ENCODE results near the gene PNPLA8.
"Not testable (repeated sequence)": the region's sequence is repeated elsewhere in the genome, so short reads cannot be mapped to it uniquely, and the experiment has no call there.

Gene PNPLA8

GRCh38 chr7:108529341-108529740 lies 3.4 kb upstream of the PNPLA8 start:
- DNase-seq: no peak

GRCh38 chr7:108528183-108528712 lies 2.3 kb upstream of the PNPLA8 start:
- DNase-seq: no peak

DNA sequence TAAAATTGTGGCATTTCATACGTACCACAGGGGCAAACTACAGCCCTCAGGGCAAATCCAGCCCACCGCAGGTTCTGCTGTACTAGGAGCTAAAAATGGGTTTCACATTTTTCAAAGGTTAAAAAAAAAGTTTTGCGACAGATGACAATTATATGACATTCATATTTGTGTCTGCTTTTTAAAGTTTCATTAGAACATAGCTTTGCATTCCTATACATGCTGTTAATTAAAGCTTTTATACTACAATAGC lies 758 bp upstream of the PNPLA8 start:
- no peak for DNase-seq

- DNase-seq: peak; percentile 73
These were observed 479 bp downstream of the PNPLA8 start for GRCh38 chr7:108525327-108525984.

DNA sequence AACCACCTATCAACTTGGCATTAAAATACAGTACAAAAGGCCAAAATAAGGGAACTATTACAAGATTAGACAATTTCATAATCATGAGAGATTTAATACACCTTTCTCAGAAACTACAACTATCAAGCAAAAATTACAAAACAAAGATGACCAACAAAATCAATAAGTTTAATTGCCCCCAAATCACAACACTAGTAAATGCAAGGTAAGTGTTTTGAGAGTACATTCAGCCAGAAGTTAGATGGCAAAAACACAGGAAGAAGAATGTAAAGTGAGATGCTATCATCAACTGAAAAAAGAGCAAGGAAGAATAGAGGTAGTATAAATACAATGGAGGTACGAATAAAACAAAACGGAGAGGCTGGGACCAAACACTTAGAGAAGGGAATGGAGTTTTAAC lies 3.2 kb downstream of the PNPLA8 start:
- DNase-seq: no peak

- DNase-seq: no peak
These were observed 8.0 kb downstream of the PNPLA8 start for GRCh38 chr7:108517951-108518350.

DNA sequence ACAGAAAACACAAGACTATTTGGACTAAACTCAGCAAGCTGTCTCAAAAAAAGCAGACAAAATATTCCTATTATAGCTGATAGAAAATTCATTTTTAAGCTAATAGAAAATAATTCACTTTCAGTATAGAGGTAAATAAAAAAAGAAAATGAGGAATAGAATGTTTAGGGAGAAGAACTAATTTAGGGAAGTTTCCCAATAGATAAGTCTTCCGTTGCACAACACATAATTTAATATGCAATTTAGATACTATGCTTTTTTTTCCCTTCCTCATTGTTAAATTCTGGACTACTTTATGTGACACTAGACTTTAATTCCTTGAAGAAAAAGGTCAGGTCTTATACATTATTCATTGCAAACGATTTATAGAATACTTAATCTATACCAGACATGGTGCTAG lies 10.3 kb downstream of the PNPLA8 start:
- DNase-seq: no peak

DNA sequence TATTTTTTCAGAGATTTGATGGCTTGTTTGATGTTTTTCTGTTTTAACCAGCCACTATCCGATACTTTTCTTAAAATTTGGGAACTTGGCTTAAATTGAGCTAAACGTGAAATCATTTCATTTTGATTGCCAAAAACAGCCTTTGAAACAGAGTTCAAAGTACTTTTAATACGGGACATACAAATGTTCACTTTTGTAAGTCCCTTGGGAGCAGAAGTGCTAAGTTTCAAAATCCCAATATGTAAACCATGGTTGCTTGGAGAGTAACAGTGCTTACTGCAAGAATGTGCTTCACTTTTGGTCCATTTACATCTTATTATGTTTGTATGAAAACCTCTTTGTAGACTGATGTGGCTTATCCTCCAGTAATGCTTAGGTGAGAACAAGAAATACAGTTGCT lies 10.9 kb downstream of the PNPLA8 start:
- DNase-seq: no peak

DNA sequence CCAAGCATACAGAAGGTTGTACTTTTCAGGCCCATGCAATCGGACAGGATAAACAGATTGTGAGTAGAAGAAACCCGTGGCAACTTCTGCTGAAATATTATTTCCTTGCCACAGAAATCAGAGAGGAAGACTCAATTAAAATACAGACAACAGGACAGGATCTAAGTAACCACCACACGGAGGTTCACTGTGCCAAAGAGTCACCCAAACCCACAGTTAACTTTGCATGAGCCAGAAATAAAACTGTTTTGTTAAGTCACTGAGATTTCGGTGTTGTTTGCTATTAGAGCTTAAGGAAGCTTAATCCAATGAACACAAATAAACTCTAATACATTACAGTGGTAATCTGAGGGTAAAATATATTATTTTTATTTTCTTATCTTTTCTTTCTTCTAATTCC lies 14.0 kb downstream of the PNPLA8 start:
- no peak for DNase-seq

- not testable (repeated sequence) for DNase-seq
These were observed 21.4 kb downstream of the PNPLA8 start for GRCh38 chr7:108504576-108504975.

DNA sequence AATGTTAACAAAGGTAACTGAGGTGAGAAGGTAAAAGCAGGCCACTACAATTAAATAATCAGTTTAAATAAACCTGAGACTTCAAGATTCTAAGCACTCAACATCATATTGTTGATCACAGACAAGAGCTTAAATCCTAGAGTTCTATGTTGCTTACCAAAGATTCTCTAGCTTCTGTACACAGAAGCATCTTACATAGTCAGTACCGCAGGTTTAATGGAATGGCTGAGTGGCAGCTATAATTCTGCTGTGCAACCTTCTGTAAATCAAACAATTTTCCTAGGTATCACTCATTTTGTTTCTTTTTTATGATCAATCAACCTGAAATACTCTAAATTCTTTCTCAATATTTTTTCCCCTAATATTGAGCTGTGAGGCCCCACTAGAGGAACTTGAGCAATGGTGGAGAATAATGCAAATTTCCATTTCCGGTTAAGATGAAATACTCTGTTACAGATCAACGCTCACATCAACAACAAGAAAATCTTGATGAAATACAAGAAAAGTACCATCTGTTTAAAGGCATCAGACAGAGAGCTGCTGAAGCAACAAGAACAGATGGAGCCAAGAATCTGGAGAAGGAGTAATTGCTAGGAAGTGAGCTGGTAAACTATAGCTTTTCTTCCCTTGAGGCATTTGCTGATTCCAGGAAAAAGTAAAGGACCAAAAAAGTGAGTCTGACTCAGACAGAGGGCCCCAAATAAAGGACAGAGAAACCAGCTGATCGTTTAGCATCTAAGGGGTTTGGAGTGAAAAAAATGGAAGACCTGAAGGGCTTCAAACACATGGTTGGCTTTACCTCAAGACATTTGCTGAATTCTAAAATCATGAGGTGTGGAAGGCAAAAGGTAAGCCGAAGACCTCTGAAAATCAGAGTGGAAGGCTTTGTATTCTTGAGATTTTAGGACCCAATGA lies 22.6 kb downstream of the PNPLA8 start:
- DNase-seq: no peak

GRCh38 chr7:108499566-108499965 lies 26.4 kb downstream of the PNPLA8 start:
- no peak for DNase-seq

DNA sequence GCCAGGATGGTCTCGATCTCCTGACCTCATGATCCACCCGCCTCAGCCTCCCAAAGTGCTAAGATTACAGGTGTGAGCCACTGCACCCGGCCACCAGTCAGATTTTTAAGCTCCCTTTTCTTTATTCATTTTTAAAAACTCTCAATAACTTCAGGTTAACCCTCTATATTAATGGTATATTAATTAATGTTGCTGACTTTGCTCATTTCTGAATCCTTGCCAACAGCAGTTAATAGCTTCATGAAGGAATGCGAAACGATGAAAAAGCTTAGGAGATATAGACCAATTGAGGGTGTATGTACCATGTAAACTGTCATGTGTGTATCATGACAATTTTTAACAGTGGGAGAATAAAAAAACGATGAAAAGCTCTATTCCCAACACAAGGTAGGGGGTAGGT lies 27.5 kb downstream of the PNPLA8 start:
- DNase-seq: no peak

GRCh38 chr7:108497082-108497725 lies 28.7 kb downstream of the PNPLA8 start:
- peak; percentile 37 for DNase-seq

DNA sequence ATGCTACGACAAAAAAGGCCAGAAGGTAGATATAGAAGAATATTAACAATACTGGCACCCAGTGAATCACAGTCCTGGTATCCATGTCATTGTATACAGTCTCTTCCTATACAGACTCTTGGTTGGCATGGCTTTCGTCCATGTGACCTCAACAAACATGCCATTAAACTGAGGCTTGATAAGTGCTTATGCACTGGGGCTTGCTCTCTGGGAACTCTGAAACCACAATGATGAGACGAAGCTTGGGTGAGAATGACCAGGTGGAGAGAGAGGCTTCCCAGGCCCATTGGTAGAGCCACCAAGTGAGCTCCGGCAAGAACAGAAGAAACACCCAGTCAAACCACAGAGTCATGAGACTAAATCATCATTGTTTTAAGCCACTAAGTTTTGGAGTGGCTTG lies 33.2 kb downstream of the PNPLA8 start:
- DNase-seq: no peak

GRCh38 chr7:108488768-108489538 lies 37.0 kb downstream of the PNPLA8 start:
- DNase-seq: no peak

- DNase-seq: no peak
These were observed 38.3 kb downstream of the PNPLA8 start for GRCh38 chr7:108487646-108488045.

DNA sequence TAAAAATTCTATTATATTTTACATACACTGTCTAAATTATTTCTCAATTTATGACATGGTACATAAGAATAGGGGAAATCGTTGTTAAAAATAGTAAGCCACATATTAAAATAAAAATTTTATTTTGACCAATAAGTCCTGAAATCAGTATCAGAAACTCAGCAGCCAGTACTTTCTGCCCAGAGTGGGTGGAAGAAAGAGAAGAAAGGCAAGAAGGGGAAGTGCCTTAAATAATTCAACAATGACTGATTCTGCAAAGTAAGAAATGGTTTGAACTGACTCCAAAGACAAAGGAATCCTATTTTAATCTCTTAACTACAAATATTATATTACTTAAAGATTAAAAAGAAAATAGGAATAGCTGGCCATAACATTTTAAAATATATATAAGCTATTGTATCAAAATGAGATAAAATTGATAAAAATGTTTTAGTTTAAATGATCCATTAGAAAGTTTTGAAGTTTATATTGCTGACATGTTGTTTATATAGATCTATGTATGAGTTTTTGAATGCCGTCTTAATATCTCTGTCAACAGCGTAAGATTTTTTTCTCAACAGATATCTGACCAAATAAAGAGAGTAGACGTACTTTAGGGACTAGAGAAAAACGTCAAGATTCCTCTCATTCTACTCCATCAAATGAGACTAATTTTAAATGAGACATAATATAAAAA lies 39.5 kb downstream of the PNPLA8 start:
- no peak for DNase-seq

DNA sequence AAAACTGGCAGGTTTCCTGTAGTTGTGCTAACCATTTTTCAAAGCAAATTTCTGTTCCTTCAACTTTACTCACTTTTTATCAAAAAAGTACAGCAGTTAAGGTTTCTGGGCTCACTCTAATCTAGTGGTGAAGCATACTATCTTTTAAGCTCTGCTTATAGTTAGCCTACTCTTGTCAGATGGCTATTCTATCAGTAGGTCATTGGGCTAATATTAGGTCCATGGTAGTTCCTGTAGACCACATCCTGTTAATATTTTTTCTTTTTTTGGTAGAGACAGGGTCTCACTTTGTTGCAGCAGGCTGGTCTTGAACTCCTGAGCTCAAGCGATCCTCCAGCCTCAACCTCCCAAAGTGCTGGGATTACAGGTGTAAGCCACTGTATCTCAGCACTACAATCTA lies 41.8 kb downstream of the PNPLA8 start:
- DNase-seq: no peak

GRCh38 chr7:108480311-108480710 lies 45.6 kb downstream of the PNPLA8 start:
- no peak for DNase-seq

DNA sequence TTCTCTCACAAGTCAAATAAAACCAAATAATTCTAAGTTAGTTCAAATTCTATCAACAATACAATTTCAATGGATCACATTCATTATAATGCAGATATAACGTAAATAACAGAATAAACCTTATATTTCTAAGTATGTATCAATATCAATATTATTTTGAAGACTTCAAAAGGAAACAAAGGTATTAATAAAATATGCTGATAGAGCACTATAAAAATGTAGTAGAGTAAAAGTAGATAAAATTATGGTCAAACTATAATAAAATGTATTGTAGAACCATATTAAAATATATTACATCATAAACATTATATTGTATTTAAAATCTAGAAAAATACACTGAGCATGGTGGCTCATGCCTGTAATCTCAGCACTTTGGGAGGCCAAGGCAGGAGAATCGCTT lies 46.2 kb downstream of the PNPLA8 start:
- DNase-seq: no peak

DNA sequence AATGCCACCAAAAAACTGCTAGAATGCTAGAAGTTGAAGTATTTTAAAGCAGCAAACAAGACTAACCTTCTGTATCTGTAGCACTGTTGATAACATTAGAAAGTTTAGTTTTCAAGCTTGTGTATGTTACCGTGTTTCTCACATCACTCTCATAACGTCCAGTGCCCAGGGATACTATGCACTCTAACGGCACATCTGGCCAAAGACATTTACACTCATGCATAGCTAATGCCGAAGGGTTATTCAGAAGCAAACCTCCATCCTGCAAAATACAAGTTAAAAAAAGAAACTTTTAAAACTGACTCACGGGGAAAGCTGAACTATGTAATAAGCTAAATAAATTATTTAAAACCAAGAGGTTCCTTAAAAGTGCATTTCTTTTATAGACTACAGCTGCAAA lies 46.8 kb downstream of the PNPLA8 start:
- DNase-seq: no peak

DNA sequence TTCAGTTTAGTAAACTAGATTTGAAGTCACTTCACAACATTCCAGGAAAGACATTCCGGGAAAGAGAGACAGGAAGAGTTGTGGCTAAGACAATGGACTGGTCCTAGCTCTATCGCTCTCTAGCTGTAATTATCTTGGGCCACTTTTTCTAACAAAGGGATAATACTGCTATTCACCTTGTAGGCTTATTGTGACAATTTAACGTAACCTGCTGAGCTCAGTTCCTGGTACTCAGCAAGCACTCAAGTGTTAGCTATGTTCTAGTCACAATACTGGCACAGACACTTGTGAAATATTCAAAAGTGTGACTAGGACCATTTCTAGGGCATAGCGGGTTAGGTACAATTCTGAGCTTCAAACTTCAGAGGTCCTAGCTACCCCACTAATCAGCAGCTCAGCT lies 57.7 kb downstream of the PNPLA8 start:
- no peak for DNase-seq

Data from SHP77 treated with DMSO at 0.1 percent for 48 hours (cell line).